Gastrocnemius medialis (tissue), 4 donors: ENCODE results near the gene OTOG. TPM values are rescaled to one million over a fixed set of nuclear protein-coding genes. Genes with fewer than 3 reads are reported as not detected.

Experiments used
- ATAC-seq, 2 donors: fragments of 150-250 bp; one replicate each; pipeline ENCODE4 v1.9.1; 2016
- DNase-seq, 2 donors: peaks; one replicate each; pipeline ENCODE4 v3.0.0-alpha.2; 2019
- H3K27ac ChIP-seq, 4 donors: fragments of 200-600 bp; sonication (generic); 1 replicate in 1 of 4; 2 replicates in 3 of 4; pipeline ENCODE4 v1.5.1; 2016 to 2018; ENCODE audit warnings: mild to moderate bottlenecking in 2 of 4, moderate library complexity in 1 of 4
- H3K27me3 ChIP-seq, 3 donors: fragments of 200-600 bp; sonication (generic) in 2 of 3; 1 replicate in 1 of 3; 2 replicates in 2 of 3; pipeline versions ENCODE4 v1.5.1 to v1.6.0; 2016 to 2019; ENCODE audit warnings: mild to moderate bottlenecking in 1 of 3, moderate library complexity in 1 of 3
- H3K36me3 ChIP-seq, 2 donors: fragments of 200-600 bp; sonication (generic) in 1 of 2; one replicate each; pipeline ENCODE4 v1.5.1; 2017 to 2018
- H3K4me1 ChIP-seq, 2 donors: fragments of 200-600 bp; sonication (generic) in 1 of 2; one replicate each; pipeline ENCODE4 v1.5.1; 2016 to 2017; ENCODE audit warnings: mild to moderate bottlenecking in 2 of 2
- H3K4me3 ChIP-seq, 4 donors: fragments of 200-600 bp; sonication (generic) in 3 of 4; 1 replicate in 1 of 4; 2 replicates in 3 of 4; pipeline ENCODE4 v1.5.1; 2016 to 2019; ENCODE audit warnings: mild to moderate bottlenecking in 2 of 4
- H3K9me3 ChIP-seq, 3 donors: fragments of 200-600 bp; sonication (generic) in 2 of 3; 1 replicate in 1 of 3; 2 replicates in 2 of 3; pipeline ENCODE4 v1.5.1; 2016 to 2019
- POLR2A ChIP-seq, 2 donors: fragments of 450-650 bp; IDR thresholded peaks; one replicate each; pipeline ENCODE4 v1.6.1; 2017; ENCODE audit warnings: antibody characterized with exemption in 2 of 2, mild to moderate bottlenecking in 2 of 2, moderate library complexity in 2 of 2
- in situ Hi-C, 4 donors: fragments of 200-750 bp; cut with MboI; loops; one replicate each; pipeline versions ENCODE4 v1.15.0 to v1.8.0; 2017; ENCODE audit warnings: low sequenced_read_pairs in 4 of 4
- intact Hi-C: fragments of 100-400 bp; cut with DNase I; formaldehyde crosslinking; loops from one replicate; pipeline ENCODE4 v1.15.1; 2023; ENCODE audit warnings: low total_unique reads
- total RNA-seq, 4 donors: library from RNA; depleted of rRNA; stranded (reverse); fragments of >200 nt; gene quantifications; one replicate each; pipeline versions ENCODE4 v1.1.0 to v1.2.3, GENCODE V29; 2016
- TF ChIP-seq, protein P1 (sequence below), 5 experiments: fragments of 450-650 bp in 3 of 5; fragments of 200-600 bp in 2 of 5; sonication (generic) in 2 of 5; IDR thresholded peaks in 4 of 5; conservative IDR thresholded peaks in 1 of 5; 1 replicate in 4 of 5; 2 replicates in 1 of 5; pipeline ENCODE4 v1.5.1; 2016 to 2019; ENCODE audit warnings: antibody characterized with exemption in 5 of 5, mild to moderate bottlenecking in 3 of 5, moderate library complexity in 3 of 5

Gene OTOG
- total RNA-seq, 4 donors from 2014 or later = not detected

DNA sequence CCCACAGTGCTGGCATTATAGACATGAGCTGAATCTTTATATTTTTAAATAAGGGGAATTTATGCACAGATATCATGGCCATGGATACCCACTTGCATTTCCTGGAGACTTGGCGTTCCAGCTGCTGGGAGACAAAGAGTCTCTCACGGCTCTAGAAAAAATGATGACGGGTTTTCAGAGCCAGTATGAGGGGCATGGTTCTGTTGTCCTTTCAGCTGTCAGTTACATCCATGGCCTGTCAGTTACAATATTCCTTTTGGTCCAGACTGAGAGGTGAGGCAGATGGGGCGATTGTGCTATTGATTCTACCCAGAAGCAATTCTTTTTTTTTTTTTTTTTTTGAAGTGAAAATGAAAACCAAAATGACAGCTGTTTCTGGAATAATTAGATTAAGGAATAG is 32.6 kb upstream of the OTOG start:
- TF ChIP-seq POLR2A (IDR thresholded peaks at IDR 0.05) = no peak
- TF ChIP-seq, protein P1, sequence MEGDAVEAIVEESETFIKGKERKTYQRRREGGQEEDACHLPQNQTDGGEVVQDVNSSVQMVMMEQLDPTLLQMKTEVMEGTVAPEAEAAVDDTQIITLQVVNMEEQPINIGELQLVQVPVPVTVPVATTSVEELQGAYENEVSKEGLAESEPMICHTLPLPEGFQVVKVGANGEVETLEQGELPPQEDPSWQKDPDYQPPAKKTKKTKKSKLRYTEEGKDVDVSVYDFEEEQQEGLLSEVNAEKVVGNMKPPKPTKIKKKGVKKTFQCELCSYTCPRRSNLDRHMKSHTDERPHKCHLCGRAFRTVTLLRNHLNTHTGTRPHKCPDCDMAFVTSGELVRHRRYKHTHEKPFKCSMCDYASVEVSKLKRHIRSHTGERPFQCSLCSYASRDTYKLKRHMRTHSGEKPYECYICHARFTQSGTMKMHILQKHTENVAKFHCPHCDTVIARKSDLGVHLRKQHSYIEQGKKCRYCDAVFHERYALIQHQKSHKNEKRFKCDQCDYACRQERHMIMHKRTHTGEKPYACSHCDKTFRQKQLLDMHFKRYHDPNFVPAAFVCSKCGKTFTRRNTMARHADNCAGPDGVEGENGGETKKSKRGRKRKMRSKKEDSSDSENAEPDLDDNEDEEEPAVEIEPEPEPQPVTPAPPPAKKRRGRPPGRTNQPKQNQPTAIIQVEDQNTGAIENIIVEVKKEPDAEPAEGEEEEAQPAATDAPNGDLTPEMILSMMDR (IDR thresholded peaks at IDR 0.05 in 4 of 5, conservative IDR thresholded peaks at IDR 0.05 in 1 of 5) = no peak
- ATAC-seq = no peak
- H3K9me3 ChIP-seq = no peaks in the 10 kb centered on the region
- no peaks in the 10 kb centered on the region for H3K27me3 ChIP-seq
- H3K4me1 ChIP-seq = no peaks in the 10 kb centered on the region
- H3K27ac ChIP-seq = no peak overlapping the region
- H3K36me3 ChIP-seq = no peaks in the 10 kb centered on the region
- H3K4me3 ChIP-seq = no peak overlapping the region
- no peak for DNase-seq
- in situ Hi-C loops (loop anchor here in 2 of 4 donors (25.0 kb wide), 1 partner anchor 277 kb away; no protein-coding TSS in a partner anchor), intact Hi-C loops (no loop called here)

DNA sequence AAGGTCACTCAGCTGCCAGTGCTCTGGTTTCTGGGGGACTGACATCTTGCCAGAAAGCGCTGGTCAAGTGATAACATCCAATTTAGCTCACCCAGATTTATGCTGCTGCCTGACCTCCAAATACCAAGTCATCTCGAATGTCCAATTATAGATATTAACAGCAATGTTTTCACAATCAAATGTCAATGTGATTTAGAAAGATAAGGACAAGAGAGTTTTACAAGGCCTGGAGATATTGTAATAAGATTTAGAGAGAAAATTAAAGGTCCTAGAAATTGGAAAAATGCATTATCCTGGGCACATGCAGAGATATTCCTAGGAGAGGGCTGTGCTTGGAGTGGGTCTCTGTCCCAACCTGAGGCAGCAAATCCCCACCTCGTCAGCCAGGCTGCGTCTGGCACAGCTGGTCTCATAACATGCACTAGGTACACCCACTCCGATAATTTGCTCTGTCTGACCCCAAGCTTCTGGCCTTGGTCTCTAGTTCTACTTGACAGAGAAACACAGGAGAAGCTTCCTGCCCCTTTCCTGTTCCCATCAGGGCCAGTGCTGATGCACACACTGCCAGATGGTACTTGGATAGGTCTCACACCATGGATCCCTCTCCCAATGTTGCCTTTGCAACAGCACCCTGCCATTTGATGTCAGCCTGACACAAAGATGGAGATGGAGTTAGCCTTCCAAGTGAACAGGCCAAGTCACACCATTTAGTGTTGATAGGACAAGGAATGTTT is 31.4 kb upstream of the OTOG start:
- Histone ChIP-seq H3K4me1 (no peaks in the 10 kb centered on the region), H3K27ac (no peak overlapping the region), H3K36me3 (no peaks in the 10 kb centered on the region), H3K9me3 (no peaks in the 10 kb centered on the region), H3K4me3 (no peak overlapping the region), H3K27me3 (no peaks in the 10 kb centered on the region)
- DNase-seq (no peak), ATAC-seq (no peak)
- no peak for TF ChIP-seq POLR2A (IDR thresholded peaks at IDR 0.05)
- TF ChIP-seq, protein P1 (IDR thresholded peaks at IDR 0.05 in 4 of 5, conservative IDR thresholded peaks at IDR 0.05 in 1 of 5) = no peak
- in situ Hi-C loops = loop anchor here in 2 of 4 donors (25.0 kb wide), 1 partner anchor 278 kb away; no protein-coding TSS in a partner anchor
- intact Hi-C loops = no loop called here

DNA sequence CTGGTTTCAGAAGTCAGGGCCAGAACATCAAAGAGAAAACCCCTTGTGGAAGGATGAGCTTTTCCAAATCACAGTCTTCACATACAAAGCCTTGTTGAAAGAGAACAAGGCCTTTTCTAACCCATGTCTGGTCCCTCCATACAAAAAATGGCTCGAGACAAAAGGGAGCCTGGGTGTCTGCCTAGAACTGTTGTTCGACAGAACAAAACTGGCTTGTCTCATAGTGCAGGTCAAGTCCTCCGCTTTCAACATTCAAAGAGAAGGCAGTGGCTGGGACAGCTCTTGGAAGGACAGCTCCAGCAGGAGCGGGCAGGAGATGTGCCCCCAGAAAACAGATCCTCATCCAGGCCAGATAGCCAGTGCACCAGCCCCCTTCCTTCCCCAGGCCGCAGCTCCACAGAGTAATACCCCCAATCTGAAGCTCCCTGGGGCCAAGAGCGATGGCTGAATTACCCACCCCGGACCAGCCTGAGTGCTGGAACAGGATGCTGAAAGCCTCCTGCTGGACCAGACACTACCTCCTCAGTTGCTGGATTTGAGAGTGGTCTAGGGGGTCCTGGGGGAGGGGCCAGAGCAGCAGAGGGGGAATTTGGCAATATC is 30.4 kb upstream of the OTOG start:
- ATAC-seq (no peak), DNase-seq (no peak)
- Histone ChIP-seq H3K27ac (no peak overlapping the region), H3K4me3 (no peak overlapping the region), H3K9me3 (no peaks in the 10 kb centered on the region), H3K36me3 (no peaks in the 10 kb centered on the region), H3K27me3 (no peaks in the 10 kb centered on the region), H3K4me1 (no peaks in the 10 kb centered on the region)
- TF ChIP-seq, protein P1 (IDR thresholded peaks at IDR 0.05 in 4 of 5, conservative IDR thresholded peaks at IDR 0.05 in 1 of 5) = no peak
- no peak for TF ChIP-seq POLR2A (IDR thresholded peaks at IDR 0.05)
- in situ Hi-C loops (loop anchor here in 2 of 4 donors (25.0 kb wide), 1 partner anchor 279 kb away; no protein-coding TSS in a partner anchor), intact Hi-C loops (no loop called here)

DNA sequence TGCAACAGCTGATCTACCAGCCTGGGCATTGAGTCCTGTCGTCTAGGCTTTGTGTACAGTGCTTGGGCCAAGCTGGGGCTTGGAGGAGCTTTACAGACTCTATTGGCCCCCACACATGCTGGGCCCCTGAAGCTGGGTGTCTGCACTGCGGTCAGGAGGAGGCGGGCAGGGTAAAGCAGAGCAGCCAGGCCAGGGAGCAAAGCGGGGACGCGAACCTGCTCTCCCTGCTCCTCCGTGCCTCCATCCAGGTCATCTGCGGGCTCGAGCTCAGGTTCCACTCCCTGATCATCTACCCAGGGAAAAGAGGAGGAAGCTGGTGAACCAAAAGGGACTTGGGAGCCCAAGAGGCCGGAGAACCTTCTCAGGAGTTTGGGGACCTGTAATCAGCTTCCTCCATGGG is 29.9 kb upstream of the OTOG start:
- H3K27ac ChIP-seq = no peak overlapping the region
- no peaks in the 10 kb centered on the region for H3K4me1 ChIP-seq
- H3K36me3 ChIP-seq = no peaks in the 10 kb centered on the region
- intact Hi-C loops (no loop called here), in situ Hi-C loops (loop anchor here in 2 of 4 donors (25.0 kb wide), 1 partner anchor 280 kb away; no protein-coding TSS in a partner anchor)
- H3K27me3 ChIP-seq = no peaks in the 10 kb centered on the region
- DNase-seq = no peak
- TF ChIP-seq, protein P1 (IDR thresholded peaks at IDR 0.05 in 4 of 5, conservative IDR thresholded peaks at IDR 0.05 in 1 of 5) = no peak
- no peak for TF ChIP-seq POLR2A (IDR thresholded peaks at IDR 0.05)
- no peak for ATAC-seq
- H3K4me3 ChIP-seq = no peak overlapping the region
- no peaks in the 10 kb centered on the region for H3K9me3 ChIP-seq
